Retinal pigment epithelial cell (primary cell): Measurements from ENCODE around the gene NOVA2.

Experiments
- DNase-seq: peaks from one replicate; pipeline ENCODE4 v3.0.0-alpha.2; 2010; ENCODE audit warnings: low read depth
- H3K4me3 ChIP-seq: 2 replicates; pipeline ENCODE4 v1.5.1; 2011; ENCODE audit warnings: mild to moderate bottlenecking, low read length, control low read depth, moderate library complexity
- CTCF ChIP-seq: conservative IDR thresholded peaks from 2 replicates; pipeline ENCODE4 v1.5.1; 2011; ENCODE audit warnings: low read depth, low read length, control low read depth, inconsistent platforms

The NOVA2 gene

DNA sequence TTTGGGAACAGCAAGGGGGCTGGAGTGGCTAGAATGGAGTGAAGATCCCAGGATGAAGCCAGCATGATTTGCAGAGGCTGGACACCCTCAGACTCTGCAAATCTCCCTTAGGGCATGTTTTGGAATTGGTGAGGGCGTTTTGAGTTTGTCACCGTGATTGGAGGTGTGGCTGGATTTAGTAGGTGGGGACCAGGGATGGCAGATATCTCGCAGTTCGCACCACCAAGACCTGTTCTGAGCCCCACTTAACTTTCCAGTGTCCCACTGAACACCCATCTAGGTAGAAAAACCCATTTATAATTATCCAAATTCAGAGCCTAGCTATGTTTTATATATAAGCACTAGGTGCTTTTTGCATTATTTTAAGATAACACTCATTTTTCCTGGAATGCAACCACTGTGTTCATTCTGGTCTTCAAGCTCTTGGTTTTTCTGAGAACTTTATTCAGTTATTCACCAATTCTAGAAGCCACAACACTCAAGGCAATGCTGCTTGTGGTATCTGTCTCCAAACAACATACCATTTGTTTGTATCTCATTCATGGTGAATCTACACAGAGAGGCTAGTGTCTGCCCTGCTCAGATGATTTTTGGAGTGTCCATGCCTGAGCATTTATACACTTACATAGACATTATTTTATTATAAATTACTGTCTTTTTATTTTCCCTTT is 56.1 kb downstream of the NOVA2 start:
- TF ChIP-seq CTCF: no peak
- no peak for DNase-seq
- no peak overlapping the region for H3K4me3 ChIP-seq

DNA sequence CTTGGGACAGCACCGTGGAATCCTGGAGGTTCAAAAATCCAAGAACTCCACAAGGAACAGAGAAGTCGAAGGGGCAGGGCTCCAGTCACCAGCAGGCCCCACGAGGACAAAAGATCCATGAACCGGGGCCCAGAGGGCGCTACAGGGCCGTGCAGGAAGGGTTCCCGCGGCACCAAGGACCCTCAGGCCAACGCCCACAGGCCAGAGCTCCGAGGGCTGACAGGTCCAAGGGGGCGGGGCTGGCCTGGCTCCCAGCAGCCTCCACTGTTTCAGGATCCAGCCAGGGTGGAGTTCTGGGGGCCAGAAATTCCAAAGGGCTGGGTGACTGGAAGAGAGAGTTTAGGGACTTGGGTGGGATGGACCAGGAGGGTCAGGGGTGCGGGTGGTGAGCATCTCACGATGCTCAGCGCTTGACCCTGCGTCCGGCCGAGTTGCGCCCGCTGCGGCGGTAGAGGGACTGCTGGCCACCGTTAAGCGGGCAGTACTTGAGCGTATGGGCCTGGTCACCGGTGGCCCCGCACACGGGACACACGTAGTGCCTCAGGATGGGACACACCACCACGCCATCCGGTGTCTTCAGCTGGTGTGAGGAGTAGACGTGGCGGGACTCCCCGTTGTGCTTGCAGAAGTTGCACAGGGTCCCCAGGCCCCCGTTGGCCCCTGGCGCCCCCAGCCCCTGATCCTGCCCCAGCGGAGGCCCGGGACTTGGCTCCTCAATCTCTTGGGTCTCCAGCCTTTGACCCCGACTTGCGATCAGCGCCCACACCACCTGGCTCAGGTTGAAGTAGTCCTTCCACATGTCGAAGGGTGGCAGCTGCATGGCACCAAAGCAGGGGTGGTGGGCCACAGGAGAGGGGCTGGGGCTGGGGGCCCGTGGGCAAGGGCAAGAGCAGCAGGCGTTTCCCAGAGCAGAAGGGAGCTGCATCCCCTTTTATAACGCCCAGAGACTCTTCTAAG is 59.5 kb downstream of the NOVA2 start, which contains the start of gene NANOS2:
TSS of gene NANOS2 (minus strand) at position 905 of the 957 bp plus-strand sequence. CDS start at position 820, 85 bp downstream.
- H3K4me3 ChIP-seq: no peak within 1 kb of the TSS
- no peak for DNase-seq
- peak; percentile 24 for TF ChIP-seq CTCF

- no peak overlapping the region for H3K4me3 ChIP-seq
- no peak for DNase-seq
- TF ChIP-seq CTCF: no peak
These were observed 62.4 kb downstream of the NOVA2 start for GRCh38 chr19:45911291-45911690.

DNA sequence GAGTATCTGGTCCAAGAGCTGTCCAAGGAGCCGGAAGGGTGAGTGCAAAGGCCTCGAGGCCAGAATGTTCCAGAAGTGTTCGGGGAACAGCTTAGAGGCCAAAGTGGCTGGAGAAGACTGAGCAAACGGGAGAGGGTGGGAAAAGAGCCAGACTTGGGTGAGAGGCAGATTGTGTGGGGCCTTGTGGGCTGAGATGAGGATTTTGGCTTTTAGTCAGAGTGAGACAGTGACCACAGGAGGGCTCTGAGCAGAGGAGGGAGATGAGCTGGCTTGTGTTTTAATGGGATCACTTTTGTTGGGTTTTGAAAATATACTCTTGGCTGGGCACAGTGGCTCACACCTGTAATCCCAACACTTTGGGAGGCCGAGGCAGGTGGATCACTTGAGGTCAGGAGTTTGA is 64.7 kb downstream of the NOVA2 start:
- no peak overlapping the region for H3K4me3 ChIP-seq
- TF ChIP-seq CTCF: no peak
- no peak for DNase-seq

DNA sequence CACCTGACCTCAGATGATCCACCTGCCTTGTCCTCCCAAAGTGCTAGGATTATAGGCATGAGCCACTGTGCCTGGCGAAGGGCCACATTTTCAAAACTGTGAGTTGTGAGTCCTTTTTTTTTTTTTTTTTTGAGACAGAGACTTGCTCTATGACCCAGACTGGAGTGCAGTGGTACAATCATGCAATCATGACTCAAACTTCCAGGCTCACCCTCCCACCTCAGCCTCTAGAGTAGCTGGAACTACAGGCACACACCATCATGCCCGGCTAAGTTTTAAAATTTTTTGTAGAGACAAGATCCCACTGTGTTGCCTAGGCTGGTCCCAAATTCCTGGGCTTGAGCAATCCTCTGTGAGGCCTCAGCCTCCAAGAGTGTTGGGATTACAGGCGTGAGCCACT is 67.4 kb downstream of the NOVA2 start:
- no peak for DNase-seq
- H3K4me3 ChIP-seq: no peak overlapping the region
- TF ChIP-seq CTCF: no peak

DNA sequence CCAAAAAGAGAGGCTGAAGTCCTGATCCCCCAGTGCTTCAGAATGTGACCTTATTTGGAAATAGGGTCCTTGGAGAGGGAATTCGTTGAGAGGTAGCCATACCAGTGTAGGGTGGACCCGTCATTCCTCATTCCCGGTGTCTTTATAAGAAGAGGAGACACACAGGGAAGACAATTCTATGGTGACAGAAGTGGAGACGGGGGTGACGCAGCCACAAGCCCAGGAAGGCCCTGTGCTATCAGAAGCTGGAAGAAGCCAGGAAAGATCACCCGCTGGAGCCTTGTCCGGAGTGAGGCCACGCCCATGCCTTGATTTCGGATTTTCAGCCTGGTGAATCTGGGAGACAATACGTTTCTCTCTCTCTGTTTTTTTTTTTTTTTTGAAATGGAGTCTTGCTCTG is 68.7 kb downstream of the NOVA2 start:
- H3K4me3 ChIP-seq: no peak overlapping the region
- no peak for DNase-seq
- no peak for TF ChIP-seq CTCF
